ENCODE measurements around the gene PRSS36. TPM values are rescaled to one million over a fixed set of nuclear protein-coding genes. Genes with fewer than 3 reads are reported as not detected.

Gene PRSS36
- total RNA-seq, 2 donors from 2014 or later: 0.19 TPM

DNA sequence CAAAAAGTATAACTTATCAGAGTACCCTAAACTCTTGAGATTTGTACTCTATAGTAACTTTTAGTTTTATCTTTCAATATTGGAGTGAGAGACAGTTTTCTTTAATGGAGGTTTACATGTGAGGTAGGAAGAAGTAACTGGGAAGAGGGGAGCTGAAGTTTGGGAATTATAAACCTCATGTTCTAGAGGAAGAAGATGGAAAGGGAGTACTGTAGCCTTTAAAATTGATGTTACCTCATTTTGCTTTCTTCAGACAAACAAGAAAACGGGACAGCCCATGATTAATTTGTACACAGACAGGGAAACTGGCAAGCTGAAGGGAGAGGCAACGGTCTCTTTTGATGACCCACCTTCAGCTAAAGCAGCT lies 39.5 kb upstream of the PRSS36 start:
- no peak for DNase-seq
- ATAC-seq (replicated peaks in 1 of 2): no peak
- H3K4me3 Mint-ChIP-seq: peak overlapping the region in 1 of 2 donors; percentile 21
- H3K9me3 Mint-ChIP-seq: no peaks in the 10 kb centered on the region
- H3K27me3 Mint-ChIP-seq (ENCODE audit: low read depth): no peaks in the 10 kb centered on the region
- peak overlapping the region; percentile 89 for H3K27ac Mint-ChIP-seq
- H3K36me3 Mint-ChIP-seq (ENCODE audit: insufficient read depth in 2 of 2): peaks cover 50 to 95% of the 10 kb centered on the region in 2 donors
- peaks cover 96% of the 10 kb centered on the region for H3K4me1 Mint-ChIP-seq (ENCODE audit: low read depth)

DNA sequence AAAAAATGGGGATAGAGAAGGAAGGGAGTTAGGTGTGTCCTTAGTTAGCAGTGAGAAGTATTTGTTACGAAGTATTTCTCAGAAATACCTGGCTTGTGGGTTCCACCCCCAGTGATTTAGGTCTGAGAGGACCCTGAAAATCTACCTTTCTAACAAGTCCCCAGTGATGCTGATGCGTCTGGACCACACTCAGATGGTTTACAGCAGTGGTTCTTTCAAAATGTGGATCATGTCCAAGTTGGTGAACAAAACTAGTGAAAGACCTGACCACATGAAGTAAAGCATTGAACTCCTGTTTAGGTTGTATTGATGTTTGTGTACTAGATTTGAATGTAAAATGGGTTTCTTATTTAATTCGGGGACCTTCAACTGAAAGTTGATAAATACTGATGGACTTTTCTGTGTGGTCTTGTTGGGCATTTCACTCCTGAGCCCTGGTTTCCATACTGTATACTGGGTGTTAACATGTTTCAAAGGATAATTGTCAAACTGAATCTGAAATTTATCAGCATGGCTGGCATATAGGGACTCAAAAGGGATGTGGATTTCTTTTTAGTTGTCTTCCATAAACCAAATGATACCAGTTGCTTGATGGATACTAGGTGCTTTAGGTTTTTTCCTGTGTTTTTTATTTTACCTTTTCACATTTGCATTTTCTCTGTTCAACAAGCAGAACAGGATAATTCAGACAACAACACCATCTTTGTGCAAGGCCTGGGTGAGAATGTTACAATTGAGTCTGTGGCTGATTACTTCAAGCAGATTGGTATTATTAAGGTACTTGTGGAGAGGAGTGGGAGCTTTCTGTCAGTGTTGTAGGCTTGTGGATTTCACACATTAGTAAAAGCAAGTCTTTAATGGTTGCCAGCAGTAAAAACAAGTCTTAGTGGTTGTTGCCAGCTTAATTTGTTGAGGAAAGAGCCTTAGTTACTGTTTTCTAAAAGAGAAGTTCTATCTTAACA lies 38.9 kb upstream of the PRSS36 start:
- ATAC-seq (replicated peaks in 1 of 2): no peak
- peaks cover 52 to 95% of the 10 kb centered on the region in 2 donors for H3K36me3 Mint-ChIP-seq (ENCODE audit: insufficient read depth in 2 of 2)
- DNase-seq: no peak
- no peaks in the 10 kb centered on the region for H3K9me3 Mint-ChIP-seq
- peak overlapping the region in 1 of 2 donors; percentile 21 for H3K4me3 Mint-ChIP-seq
- no peaks in the 10 kb centered on the region for H3K27me3 Mint-ChIP-seq (ENCODE audit: low read depth)
- H3K4me1 Mint-ChIP-seq (ENCODE audit: low read depth): peaks cover 96% of the 10 kb centered on the region
- H3K27ac Mint-ChIP-seq: peak overlapping the region; percentile 89

DNA sequence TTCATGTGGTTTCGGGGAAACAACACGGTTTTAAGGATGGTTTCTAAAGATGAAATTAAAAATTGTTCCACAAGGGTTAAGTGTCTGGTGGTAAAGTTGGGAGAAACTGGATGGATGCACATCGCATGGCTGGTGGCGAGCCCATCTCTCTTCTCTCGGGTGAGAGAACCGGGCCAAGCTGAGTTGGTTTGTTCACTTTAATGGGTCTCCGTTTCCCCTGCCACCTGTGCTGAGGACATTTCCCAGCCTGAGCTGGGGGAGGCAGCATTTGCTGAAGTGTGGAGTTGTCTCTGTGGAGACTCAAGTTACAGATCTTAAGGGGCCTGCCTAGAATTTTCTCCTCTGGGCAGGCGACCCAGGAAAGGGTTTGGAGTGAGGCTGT lies 37.9 kb upstream of the PRSS36 start:
- Mint-ChIP-seq H3K27me3 (ENCODE audit: low read depth) (no peaks in the 10 kb centered on the region), H3K27ac (peak overlapping the region; percentile 89), H3K4me1 (ENCODE audit: low read depth) (peaks cover 96% of the 10 kb centered on the region), H3K36me3 (ENCODE audit: insufficient read depth in 2 of 2) (peaks cover 55 to 97% of the 10 kb centered on the region in 2 donors), H3K4me3 (no peak overlapping the region), H3K9me3 (no peaks in the 10 kb centered on the region)
- ATAC-seq (replicated peaks in 1 of 2) (no peak), DNase-seq (no peak)

DNA sequence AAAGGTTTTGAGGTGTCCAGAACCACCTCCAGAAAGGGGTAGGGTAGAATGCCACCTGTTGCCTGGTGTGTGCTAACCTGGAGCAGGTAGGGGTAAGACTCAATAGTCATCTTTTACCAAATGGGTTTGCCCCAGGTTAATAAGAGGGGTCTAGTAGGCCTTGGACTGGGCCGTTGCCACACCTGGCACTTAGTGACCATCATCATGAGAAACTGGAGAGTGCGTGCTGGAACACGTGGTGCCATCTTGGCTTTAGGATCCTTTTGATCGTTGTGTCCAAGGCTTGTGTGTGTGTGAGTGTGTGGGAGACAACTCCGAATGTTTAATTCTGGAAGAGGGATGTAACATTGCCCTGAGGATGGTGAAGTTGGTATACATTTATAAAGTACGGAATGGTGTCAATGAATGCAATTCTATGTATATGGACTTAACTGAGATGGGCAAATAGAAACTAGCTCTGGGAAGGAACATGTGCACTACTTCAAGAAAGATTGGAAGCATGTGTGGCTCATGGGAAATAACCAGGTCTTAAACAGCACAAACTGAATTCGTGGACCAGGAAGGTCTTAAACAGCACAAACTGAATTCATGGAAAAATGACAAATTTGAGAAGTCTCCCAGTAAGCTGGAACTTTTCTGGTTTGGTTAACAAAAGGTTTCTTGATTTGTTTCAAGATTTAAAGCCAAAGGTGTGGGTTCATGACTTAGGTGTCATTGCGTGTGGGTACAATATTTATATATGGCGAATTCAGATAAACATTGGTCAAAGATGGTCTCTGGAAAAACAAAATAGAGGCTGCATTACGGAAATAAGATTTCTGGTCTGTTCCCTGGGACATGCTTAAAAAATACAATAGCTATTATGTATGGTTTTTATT lies 37.3 kb upstream of the PRSS36 start:
- no peaks in the 10 kb centered on the region for H3K9me3 Mint-ChIP-seq
- DNase-seq: no peak
- peak overlapping the region; percentile 89 for H3K27ac Mint-ChIP-seq
- peak overlapping the region; percentile 40 to 71 for H3K4me3 Mint-ChIP-seq
- ATAC-seq (replicated peaks in 1 of 2): peak; percentile 4
- peaks cover 61 to 98% of the 10 kb centered on the region in 2 donors for H3K36me3 Mint-ChIP-seq (ENCODE audit: insufficient read depth in 2 of 2)
- no peaks in the 10 kb centered on the region for H3K27me3 Mint-ChIP-seq (ENCODE audit: low read depth)
- H3K4me1 Mint-ChIP-seq (ENCODE audit: low read depth): peaks cover 96% of the 10 kb centered on the region

DNA sequence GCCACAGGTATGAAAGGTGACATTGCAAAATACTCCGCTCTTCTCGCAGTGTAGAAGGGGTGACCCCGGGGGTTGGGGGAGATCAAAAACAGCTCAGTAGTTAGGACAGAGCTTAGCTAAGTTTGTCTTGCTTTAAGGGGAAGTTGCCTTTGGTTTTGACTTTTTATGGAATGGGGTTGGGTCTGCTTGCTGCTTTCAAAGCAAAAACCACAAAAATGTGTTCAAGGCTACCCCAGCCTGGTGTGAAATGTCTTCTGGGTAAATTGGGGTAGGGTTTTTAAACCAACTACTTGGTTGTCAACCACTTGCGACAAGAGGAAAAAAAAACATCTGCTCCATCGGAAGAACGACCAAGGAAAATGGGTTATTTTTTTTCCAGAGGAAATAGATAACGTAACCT lies 36.3 kb upstream of the PRSS36 start:
- no peaks in the 10 kb centered on the region for H3K27me3 Mint-ChIP-seq (ENCODE audit: low read depth)
- H3K9me3 Mint-ChIP-seq: no peaks in the 10 kb centered on the region
- ATAC-seq (replicated peaks in 1 of 2) (no peak), DNase-seq (no peak)
- H3K36me3 Mint-ChIP-seq (ENCODE audit: insufficient read depth in 2 of 2): peaks cover 60 to 98% of the 10 kb centered on the region in 2 donors
- peak overlapping the region; percentile 30 to 71 for H3K4me3 Mint-ChIP-seq
- H3K4me1 Mint-ChIP-seq (ENCODE audit: low read depth): peaks cover 96% of the 10 kb centered on the region
- peak overlapping the region; percentile 89 for H3K27ac Mint-ChIP-seq

DNA sequence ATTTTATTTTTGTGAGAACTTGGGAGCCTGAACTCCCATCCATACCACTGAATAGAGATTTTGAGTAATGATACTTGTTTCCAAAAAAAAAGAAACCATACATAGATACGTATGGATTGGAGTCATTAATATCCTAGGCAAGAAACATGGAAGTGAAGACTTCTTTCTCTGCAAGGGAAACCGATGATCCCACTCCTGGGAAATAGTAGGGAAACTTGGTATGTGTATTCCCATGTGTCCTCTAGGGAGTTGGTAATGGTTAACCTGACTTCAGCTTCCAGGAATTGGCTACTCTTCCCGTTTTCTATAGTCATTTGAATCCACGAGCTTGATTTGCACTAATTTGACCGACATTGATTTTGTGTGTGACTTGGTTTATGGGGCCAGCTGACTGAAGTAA lies 35.5 kb upstream of the PRSS36 start:
- Mint-ChIP-seq H3K4me1 (ENCODE audit: low read depth) (peaks cover 92% of the 10 kb centered on the region), H3K27ac (peak overlapping the region; percentile 89), H3K9me3 (no peaks in the 10 kb centered on the region), H3K27me3 (ENCODE audit: low read depth) (no peaks in the 10 kb centered on the region), H3K4me3 (peak overlapping the region; percentile 56 to 71), H3K36me3 (ENCODE audit: insufficient read depth in 2 of 2) (peaks cover 59 to 95% of the 10 kb centered on the region in 2 donors)
- no peak for ATAC-seq (replicated peaks in 1 of 2)
- DNase-seq: no peak

DNA sequence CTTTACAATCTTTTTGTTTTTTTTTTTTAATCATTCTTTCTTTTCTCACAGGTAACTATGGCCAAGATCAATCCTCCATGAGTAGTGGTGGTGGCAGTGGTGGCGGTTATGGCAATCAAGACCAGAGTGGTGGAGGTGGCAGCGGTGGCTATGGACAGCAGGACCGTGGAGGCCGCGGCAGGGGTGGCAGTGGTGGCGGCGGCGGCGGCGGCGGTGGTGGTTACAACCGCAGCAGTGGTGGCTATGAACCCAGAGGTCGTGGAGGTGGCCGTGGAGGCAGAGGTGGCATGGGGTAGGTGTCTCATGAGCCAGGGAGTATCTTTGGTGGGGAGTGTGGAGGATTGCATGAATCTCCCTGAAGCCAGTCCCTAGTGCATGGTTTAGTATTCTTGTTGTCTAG lies 35.0 kb upstream of the PRSS36 start:
- no peak for ATAC-seq (replicated peaks in 1 of 2)
- peak overlapping the region; percentile 89 for H3K27ac Mint-ChIP-seq
- no peaks in the 10 kb centered on the region for H3K9me3 Mint-ChIP-seq

DNA sequence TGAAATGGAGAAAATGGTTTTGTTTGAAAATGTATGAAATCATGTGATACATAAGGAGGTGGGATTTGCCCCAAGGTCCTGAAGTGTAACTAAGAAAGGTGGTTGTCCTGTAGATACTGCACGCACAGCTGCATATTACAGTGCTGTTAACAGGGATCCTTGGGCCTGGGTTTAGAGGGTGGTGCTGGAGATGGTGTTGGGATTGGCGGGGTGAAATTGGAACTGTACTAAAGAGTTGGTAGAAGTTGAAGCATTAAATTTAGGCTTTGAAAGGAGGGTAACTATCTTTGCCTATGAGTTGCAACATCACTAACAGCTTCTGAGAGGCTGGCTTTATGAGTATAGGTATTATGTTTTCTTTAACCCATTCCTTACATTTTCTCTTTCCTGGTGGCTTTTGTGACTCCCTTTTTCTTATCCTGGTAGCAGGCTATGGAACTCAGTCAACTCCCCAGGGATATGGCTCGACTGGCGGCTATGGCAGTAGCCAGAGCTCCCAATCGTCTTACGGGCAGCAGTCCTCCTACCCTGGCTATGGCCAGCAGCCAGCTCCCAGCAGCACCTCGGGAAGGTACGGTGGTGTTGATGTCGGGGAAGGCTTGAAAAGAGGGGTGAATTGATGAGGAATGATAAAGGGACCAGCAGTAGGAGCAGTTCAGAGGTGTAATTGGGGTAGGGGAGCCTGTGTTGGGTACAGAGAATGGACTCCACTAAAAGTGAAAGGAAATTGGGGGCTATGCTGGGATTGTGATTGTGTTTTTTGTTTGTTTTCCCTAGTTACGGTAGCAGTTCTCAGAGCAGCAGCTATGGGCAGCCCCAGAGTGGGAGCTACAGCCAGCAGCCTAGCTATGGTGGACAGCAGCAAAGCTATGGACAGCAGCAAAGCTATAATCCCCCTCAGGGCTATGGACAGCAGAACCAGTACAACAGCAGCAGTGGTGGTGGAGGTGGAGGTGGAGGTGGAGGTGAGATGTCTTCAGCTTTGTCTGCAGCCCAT lies 33.9 kb upstream of the PRSS36 start:
- H3K9me3 Mint-ChIP-seq: no peaks in the 10 kb centered on the region
- peaks cover 80% of the 10 kb centered on the region for H3K4me1 Mint-ChIP-seq (ENCODE audit: low read depth)
- DNase-seq (no peak), ATAC-seq (replicated peaks in 1 of 2) (no peak)
- peaks cover 52 to 81% of the 10 kb centered on the region in 2 donors for H3K36me3 Mint-ChIP-seq (ENCODE audit: insufficient read depth in 2 of 2)
- H3K4me3 Mint-ChIP-seq: peak overlapping the region; percentile 98 to 99
- H3K27ac Mint-ChIP-seq: peak overlapping the region; percentile 99
- H3K27me3 Mint-ChIP-seq (ENCODE audit: low read depth): no peaks in the 10 kb centered on the region

More for the DNA sequence above, 35.0 kb upstream of the PRSS36 start:
- peaks cover 88% of the 10 kb centered on the region for H3K4me1 Mint-ChIP-seq (ENCODE audit: low read depth)
- no peaks in the 10 kb centered on the region for H3K27me3 Mint-ChIP-seq (ENCODE audit: low read depth)
- peaks cover 55 to 90% of the 10 kb centered on the region in 2 donors for H3K36me3 Mint-ChIP-seq (ENCODE audit: insufficient read depth in 2 of 2)
- DNase-seq: no peak
- peak overlapping the region; percentile 38 to 71 for H3K4me3 Mint-ChIP-seq

DNA sequence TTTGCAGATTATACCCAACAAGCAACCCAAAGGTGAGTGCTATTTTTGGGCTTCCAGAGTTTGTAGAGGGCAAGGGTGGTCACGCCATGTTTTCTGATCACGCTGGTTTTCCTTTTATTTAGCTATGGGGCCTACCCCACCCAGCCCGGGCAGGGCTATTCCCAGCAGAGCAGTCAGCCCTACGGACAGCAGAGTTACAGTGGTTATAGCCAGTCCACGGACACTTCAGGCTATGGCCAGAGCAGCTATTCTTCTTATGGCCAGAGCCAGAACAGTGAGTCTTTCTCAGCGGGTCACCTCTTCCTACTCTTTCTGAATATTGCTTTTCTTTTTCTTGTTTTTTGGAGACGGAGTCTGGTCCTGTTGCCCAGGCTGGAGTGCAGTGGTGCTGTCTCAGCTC lies 32.5 kb upstream of the PRSS36 start:
- peaks cover 52 to 68% of the 10 kb centered on the region in 2 donors for H3K36me3 Mint-ChIP-seq (ENCODE audit: insufficient read depth in 2 of 2)
- no peaks in the 10 kb centered on the region for H3K9me3 Mint-ChIP-seq
- ATAC-seq (replicated peaks in 1 of 2): no peak
- H3K27me3 Mint-ChIP-seq (ENCODE audit: low read depth): no peaks in the 10 kb centered on the region
- no peak for DNase-seq
- H3K4me1 Mint-ChIP-seq (ENCODE audit: low read depth): peaks cover 76% of the 10 kb centered on the region
- peak overlapping the region; percentile 99 for H3K27ac Mint-ChIP-seq
- peak overlapping the region; percentile 98 to 99 for H3K4me3 Mint-ChIP-seq

DNA sequence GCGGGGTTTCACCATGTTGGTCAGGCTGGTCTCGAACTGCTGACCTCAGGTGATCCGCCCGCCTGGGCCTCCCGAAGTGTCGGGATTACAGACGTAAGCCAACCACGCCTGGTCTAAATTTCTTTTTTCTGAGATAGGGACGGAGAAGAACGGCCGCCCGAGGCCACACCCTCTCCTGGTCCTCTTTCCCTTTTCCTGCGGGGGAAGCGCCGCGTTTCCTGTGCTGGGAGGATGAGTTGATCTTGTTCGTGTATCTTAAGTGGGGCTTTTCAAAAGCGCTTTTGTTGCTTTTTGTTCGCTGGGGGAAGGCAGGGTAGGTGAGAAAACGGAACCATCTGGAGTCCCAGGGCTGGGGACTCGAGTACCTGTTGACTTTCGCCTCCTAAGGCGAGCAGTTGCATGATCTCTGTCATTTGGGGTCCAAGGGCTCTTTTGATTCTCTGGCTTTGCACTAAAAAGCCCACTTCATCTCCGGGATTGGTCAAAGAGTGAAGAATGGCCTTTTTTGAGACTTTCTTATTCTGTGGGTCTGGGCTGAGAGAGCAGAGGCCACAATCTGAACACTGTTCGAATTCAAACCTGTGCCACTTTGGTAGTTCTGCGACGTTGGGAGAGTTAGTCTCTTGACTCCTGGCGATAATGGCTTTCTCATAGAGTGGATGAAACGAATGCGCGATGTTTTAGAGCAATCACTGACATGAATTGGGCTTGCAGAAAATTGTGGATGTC lies 31.4 kb upstream of the PRSS36 start:
- H3K4me1 Mint-ChIP-seq (ENCODE audit: low read depth): peaks cover 72% of the 10 kb centered on the region
- peak overlapping the region; percentile 98 to 99 for H3K4me3 Mint-ChIP-seq
- peak overlapping the region; percentile 99 for H3K27ac Mint-ChIP-seq
- peak in 1 of 2 donors; percentile 3 for ATAC-seq (replicated peaks in 1 of 2)
- peak; percentile 43 to 56 for DNase-seq
- H3K36me3 Mint-ChIP-seq (ENCODE audit: insufficient read depth in 2 of 2): peaks cover 43 to 57% of the 10 kb centered on the region in 2 donors
- no peaks in the 10 kb centered on the region for H3K27me3 Mint-ChIP-seq (ENCODE audit: low read depth)
- H3K9me3 Mint-ChIP-seq: no peaks in the 10 kb centered on the region

DNA sequence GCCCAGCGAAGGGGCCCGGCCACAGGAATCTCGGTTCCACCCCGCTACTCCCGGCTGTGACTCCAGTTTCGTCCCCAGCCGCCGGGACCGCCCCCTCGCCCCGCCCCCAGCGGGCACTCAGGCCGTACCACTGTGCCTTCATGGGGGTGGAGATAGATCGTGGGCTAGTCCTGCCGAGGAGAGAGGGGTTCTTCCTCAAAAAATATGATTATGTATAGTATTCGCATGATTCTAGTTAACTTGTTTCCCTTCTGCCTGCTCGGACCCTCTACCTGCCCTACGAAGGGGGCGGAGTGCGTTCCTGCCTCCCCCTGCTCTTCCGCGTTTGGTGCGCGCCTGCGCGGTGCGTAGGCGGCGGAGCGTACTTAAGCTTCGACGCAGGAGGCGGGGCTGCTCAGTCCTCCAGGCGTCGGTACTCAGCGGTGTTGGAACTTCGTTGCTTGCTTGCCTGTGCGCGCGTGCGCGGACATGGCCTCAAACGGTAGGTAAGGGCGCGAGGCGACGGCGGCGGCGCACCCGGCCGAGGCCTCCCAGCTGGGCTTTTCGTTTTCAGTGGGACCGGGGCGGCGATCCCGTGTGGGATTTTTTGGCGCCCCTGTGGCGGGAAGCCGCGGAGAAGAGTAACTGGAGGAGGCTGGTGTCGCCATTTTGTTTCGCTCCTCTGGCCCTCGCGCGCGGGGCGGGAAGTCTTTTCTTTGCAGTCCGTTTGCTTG lies 30.0 kb upstream of the PRSS36 start, which contains the start of gene FUS:
FUS (plus strand) TSS at position 393 of the 713 bp plus-strand sequence; CDS start at position 469, 76 bp downstream.
- Mint-ChIP-seq H3K27ac (peak within 1 kb of the TSS; percentile 99), H3K4me1 (ENCODE audit: low read depth) (peaks cover 59% of the 10 kb centered on the region), H3K27me3 (ENCODE audit: low read depth) (no peaks in the 10 kb centered on the region), H3K4me3 (peak within 1 kb of the TSS; percentile 98 to 99), H3K36me3 (ENCODE audit: insufficient read depth in 2 of 2) (peaks cover 33 to 43% of the 10 kb centered on the region in 2 donors), H3K9me3 (no peaks in the 10 kb centered on the region)
- DNase-seq: peak; percentile 95
- ATAC-seq (replicated peaks in 1 of 2): peak; percentile 69 to 73

All from activated T-cell treated with anti-CD3 and anti-CD28 coated beads, Interleukin-2, amount 50 U/mL, for 72 hours (primary cell).